ENCODE results near the gene GIGYF2. TPM values are rescaled to one million over a fixed set of nuclear protein-coding genes. Genes with fewer than 3 reads are reported as not detected.
A peak's percentile ranks its signal among the peaks of the same experiment; 100 is the strongest.

GIGYF2 gene
- total and polyA plus RNA-seq, 2 of the 13 experiments (the other 11 are each of a cell fraction or from before 2014, with no cell fraction given) = 44.9 to 73.5 TPM

GRCh38 chr2:232860593-232861241 lies 163.6 kb downstream of the GIGYF2 start (continued):
- TF ChIP-seq CREM (IDR thresholded peaks at IDR 0.05) (no peak; the same call in 1 of the 2 replicates), CREM (CRISPR knock-in tag; IDR thresholded peaks at IDR 0.05) (no peak), CBX1 (IDR thresholded peaks at IDR 0.05; ENCODE audit: low read depth) (no peak), HCFC1 (IDR thresholded peaks at IDR 0.05; ENCODE audit: low read depth, low read length) (no peak), ATF7-NPFF (CRISPR knock-in tag; IDR thresholded peaks at IDR 0.05; ENCODE audit: low read depth) (0 out of 2 replicates have a peak, but pooled peaks have one; percentile 28), SNAPC5 (CRISPR knock-in tag; IDR thresholded peaks at IDR 0.05; ENCODE audit: borderline replicate concordance) (no peak), CHCHD3 (CRISPR knock-in tag; IDR thresholded peaks at IDR 0.05) (no peak), NFYC (CRISPR knock-in tag; IDR thresholded peaks at IDR 0.05) (no peak; the same call in 1 of the 2 replicates), ZNF263 (CRISPR knock-in tag; IDR thresholded peaks at IDR 0.05) (no peak), ZSCAN9 (CRISPR knock-in tag; IDR thresholded peaks at IDR 0.05; ENCODE audit: borderline replicate concordance) (no peak; the same call in 1 of the 2 replicates), ZBTB46 (CRISPR knock-in tag; IDR thresholded peaks at IDR 0.05; ENCODE audit: borderline replicate concordance) (no peak), HOXA5 (CRISPR knock-in tag; IDR thresholded peaks at IDR 0.05) (no peak), ZNF562 (CRISPR knock-in tag; IDR thresholded peaks at IDR 0.05; ENCODE audit: borderline replicate concordance) (no peak), ZNF138 (CRISPR knock-in tag; IDR thresholded peaks at IDR 0.05; ENCODE audit: low read depth) (no peak), ZNF512 (CRISPR knock-in tag; IDR thresholded peaks at IDR 0.05) (no peak), ZBTB20 (CRISPR knock-in tag; IDR thresholded peaks at IDR 0.05; ENCODE audit: borderline replicate concordance, low read depth) (peak; percentile 72), YEATS4 (CRISPR knock-in tag; IDR thresholded peaks at IDR 0.05; ENCODE audit: borderline replicate concordance) (no peak), ZNF558 (CRISPR knock-in tag; IDR thresholded peaks at IDR 0.05; ENCODE audit: borderline replicate concordance) (no peak), ZUFSP (CRISPR knock-in tag; IDR thresholded peaks at IDR 0.05; ENCODE audit: borderline replicate concordance) (no peak), SIX4 (CRISPR knock-in tag; IDR thresholded peaks at IDR 0.05) (no peak), ESRRA (CRISPR knock-in tag; IDR thresholded peaks at IDR 0.05; ENCODE audit: low read depth) (0 out of 2 replicates have a peak, but pooled peaks have one; percentile 28), RBAK (CRISPR knock-in tag; IDR thresholded peaks at IDR 0.05) (no peak), MXD3 (CRISPR knock-in tag; IDR thresholded peaks at IDR 0.05) (no peak), SIX1 (CRISPR knock-in tag; IDR thresholded peaks at IDR 0.05; ENCODE audit: borderline replicate concordance) (no peak), CC2D1A (CRISPR knock-in tag; IDR thresholded peaks at IDR 0.05) (no peak), FIP1L1 (IDR thresholded peaks at IDR 0.05; ENCODE audit: borderline replicate concordance, insufficient read depth, low read depth, low read length) (no peak)
